Stomach (tissue), 4 donors: Measurements from ENCODE around the gene IGDCC3.

Experiments
- POLR2AphosphoS5 ChIP-seq, 3 donors: sonication (generic); formaldehyde crosslinking; IDR thresholded peaks; one replicate each; pipeline ENCODE4 v1.6.1; 2016; ENCODE audit warnings: antibody characterized with exemption in 3 of 3
- TF ChIP-seq, protein P1 (sequence below), 7 experiments: fragments of 450-650 bp in 4 of 7; fragments of 200-600 bp in 3 of 7; sonication (generic) in 3 of 7; IDR thresholded peaks; one replicate each; pipeline ENCODE4 v1.5.1; 2016 to 2019; ENCODE audit warnings: antibody characterized with exemption in 7 of 7, control low read depth in 2 of 7, mild to moderate bottlenecking in 1 of 7

DNA sequence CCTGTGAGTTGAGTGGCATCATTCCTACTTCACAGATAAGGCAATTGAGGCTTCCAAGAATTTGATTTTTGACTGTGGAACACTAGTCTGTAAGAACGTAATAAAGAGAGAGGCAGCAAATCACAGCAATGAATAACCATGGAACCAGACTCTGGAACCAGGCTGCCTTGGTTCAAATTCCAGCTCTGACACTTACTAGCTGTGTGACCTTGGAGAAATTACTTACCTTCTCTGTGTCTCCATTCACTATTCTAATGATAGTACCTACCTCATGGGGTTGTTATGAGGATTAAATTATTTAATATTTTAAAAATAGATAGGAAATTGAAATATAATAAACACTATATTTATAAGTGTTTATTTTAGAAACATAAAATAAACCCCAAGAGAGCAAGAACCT, 12.6 kb upstream of the IGDCC3 start:
- no peak for TF ChIP-seq POLR2AphosphoS5 (IDR thresholded peaks at IDR 0.05)
- TF ChIP-seq, protein P1, sequence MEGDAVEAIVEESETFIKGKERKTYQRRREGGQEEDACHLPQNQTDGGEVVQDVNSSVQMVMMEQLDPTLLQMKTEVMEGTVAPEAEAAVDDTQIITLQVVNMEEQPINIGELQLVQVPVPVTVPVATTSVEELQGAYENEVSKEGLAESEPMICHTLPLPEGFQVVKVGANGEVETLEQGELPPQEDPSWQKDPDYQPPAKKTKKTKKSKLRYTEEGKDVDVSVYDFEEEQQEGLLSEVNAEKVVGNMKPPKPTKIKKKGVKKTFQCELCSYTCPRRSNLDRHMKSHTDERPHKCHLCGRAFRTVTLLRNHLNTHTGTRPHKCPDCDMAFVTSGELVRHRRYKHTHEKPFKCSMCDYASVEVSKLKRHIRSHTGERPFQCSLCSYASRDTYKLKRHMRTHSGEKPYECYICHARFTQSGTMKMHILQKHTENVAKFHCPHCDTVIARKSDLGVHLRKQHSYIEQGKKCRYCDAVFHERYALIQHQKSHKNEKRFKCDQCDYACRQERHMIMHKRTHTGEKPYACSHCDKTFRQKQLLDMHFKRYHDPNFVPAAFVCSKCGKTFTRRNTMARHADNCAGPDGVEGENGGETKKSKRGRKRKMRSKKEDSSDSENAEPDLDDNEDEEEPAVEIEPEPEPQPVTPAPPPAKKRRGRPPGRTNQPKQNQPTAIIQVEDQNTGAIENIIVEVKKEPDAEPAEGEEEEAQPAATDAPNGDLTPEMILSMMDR (IDR thresholded peaks at IDR 0.05) = no peak
